Adipocyte (in vitro differentiated cells): Measurements from ENCODE around the gene DMD.
"Not testable (repeated sequence)": the region's sequence is repeated elsewhere in the genome, so short reads cannot be mapped to it uniquely, and the experiment has no call there.

Experiments used
- DNase-seq: peaks from one replicate; pipeline ENCODE4 v3.0.0-alpha.2; 2015; ENCODE audit warnings: low read depth
- H3K27me3 ChIP-seq: replicated peaks from 2 replicates; pipeline ENCODE4 v1.7.0; 2013; ENCODE audit warnings: mild to moderate bottlenecking, low read length, moderate library complexity; ENCODE audit not compliant: control insufficient read depth, insufficient read depth
- H3K36me3 ChIP-seq: 2 replicates; pipeline ENCODE4 v1.7.0; 2013; ENCODE audit warnings: low read length, mild to moderate bottlenecking, moderate library complexity; ENCODE audit not compliant: control insufficient read depth, insufficient read depth, severe bottlenecking
- H3K4me1 ChIP-seq: 2 replicates; pipeline ENCODE4 v1.7.0; 2013; ENCODE audit warnings: mild to moderate bottlenecking, low read length, moderate library complexity; ENCODE audit not compliant: control insufficient read depth, insufficient read depth
- H3K4me3 ChIP-seq: 2 replicates; pipeline ENCODE4 v1.7.0; 2013; ENCODE audit warnings: mild to moderate bottlenecking, low read length, moderate library complexity
- H3K9ac ChIP-seq: 2 replicates; pipeline ENCODE4 v1.7.0; 2013; ENCODE audit warnings: mild to moderate bottlenecking, low read length, moderate library complexity
- H3K9me3 ChIP-seq: 2 replicates; pipeline ENCODE4 v1.7.0; 2013; ENCODE audit warnings: mild to moderate bottlenecking, low read length, moderate library complexity; ENCODE audit not compliant: control insufficient read depth

Gene DMD

GRCh38 chrX:31480696-31481095, 1730.7 kb downstream of the DMD start:
- no peaks in the 10 kb centered on the region for H3K9me3 ChIP-seq
- H3K9ac ChIP-seq = no peak overlapping the region
- no peak for DNase-seq
- H3K4me3 ChIP-seq = no peak overlapping the region
- H3K27me3 ChIP-seq = no peaks in the 10 kb centered on the region
- no peaks in the 10 kb centered on the region for H3K4me1 ChIP-seq
- H3K36me3 ChIP-seq = no peaks in the 10 kb centered on the region

GRCh38 chrX:31471229-31471628, 1740.1 kb downstream of the DMD start:
- H3K9ac ChIP-seq = no peak overlapping the region
- no peaks in the 10 kb centered on the region for H3K9me3 ChIP-seq
- no peaks in the 10 kb centered on the region for H3K27me3 ChIP-seq
- DNase-seq = no peak
- H3K4me3 ChIP-seq = no peak overlapping the region
- no peaks in the 10 kb centered on the region for H3K36me3 ChIP-seq
- H3K4me1 ChIP-seq = no peaks in the 10 kb centered on the region

GRCh38 chrX:31470753-31471152, 1740.6 kb downstream of the DMD start:
- not testable (repeated sequence) for H3K9ac ChIP-seq, H3K4me3 ChIP-seq, H3K36me3 ChIP-seq, DNase-seq, H3K4me1 ChIP-seq, H3K27me3 ChIP-seq, H3K9me3 ChIP-seq

- H3K36me3 ChIP-seq = no peaks in the 10 kb centered on the region
- H3K27me3 ChIP-seq = no peaks in the 10 kb centered on the region
- no peaks in the 10 kb centered on the region for H3K9me3 ChIP-seq
- no peak for DNase-seq
- peaks cover 8% of the 10 kb centered on the region for H3K4me1 ChIP-seq
- no peak overlapping the region for H3K9ac ChIP-seq
- no peak overlapping the region for H3K4me3 ChIP-seq
Observed at GRCh38 chrX:31464306-31464915, 1746.9 kb downstream of the DMD start.

GRCh38 chrX:31461266-31461665, 1750.1 kb downstream of the DMD start:
- no peak overlapping the region for H3K4me3 ChIP-seq
- H3K36me3 ChIP-seq = no peaks in the 10 kb centered on the region
- peaks cover 14% of the 10 kb centered on the region for H3K4me1 ChIP-seq
- no peaks in the 10 kb centered on the region for H3K9me3 ChIP-seq
- DNase-seq = no peak
- H3K27me3 ChIP-seq = peaks cover 2% of the 10 kb centered on the region
- H3K9ac ChIP-seq = no peak overlapping the region

- H3K9ac ChIP-seq = peak overlapping the region; percentile 19
- H3K4me3 ChIP-seq = peak overlapping the region; percentile 52
- H3K4me1 ChIP-seq = peaks cover 14% of the 10 kb centered on the region
- no peaks in the 10 kb centered on the region for H3K9me3 ChIP-seq
- peaks cover 5% of the 10 kb centered on the region for H3K27me3 ChIP-seq
- peak; percentile 39 for DNase-seq
- no peaks in the 10 kb centered on the region for H3K36me3 ChIP-seq
Observed at GRCh38 chrX:31459361-31459760, 1752.0 kb downstream of the DMD start.

- Histone ChIP-seq H3K9me3 (no peaks in the 10 kb centered on the region), H3K4me1 (peaks cover 4% of the 10 kb centered on the region), H3K9ac (no peak overlapping the region), H3K4me3 (no peak overlapping the region), H3K27me3 (peaks cover 3% of the 10 kb centered on the region), H3K36me3 (no peaks in the 10 kb centered on the region)
- DNase-seq = no peak
Observed at GRCh38 chrX:31449965-31450364, 1761.4 kb downstream of the DMD start.

- Histone ChIP-seq H3K27me3 (peaks cover 3% of the 10 kb centered on the region), H3K36me3 (no peaks in the 10 kb centered on the region), H3K9ac (no peak overlapping the region), H3K4me3 (no peak overlapping the region), H3K4me1 (peaks cover 4% of the 10 kb centered on the region), H3K9me3 (no peaks in the 10 kb centered on the region)
- no peak for DNase-seq
Observed at GRCh38 chrX:31449081-31449480, 1762.3 kb downstream of the DMD start.

- peaks cover 4% of the 10 kb centered on the region for H3K4me1 ChIP-seq
- H3K27me3 ChIP-seq = peaks cover 3% of the 10 kb centered on the region
- no peak overlapping the region for H3K9ac ChIP-seq
- no peaks in the 10 kb centered on the region for H3K9me3 ChIP-seq
- no peaks in the 10 kb centered on the region for H3K36me3 ChIP-seq
- no peak for DNase-seq
- H3K4me3 ChIP-seq = no peak overlapping the region
Observed at GRCh38 chrX:31445542-31445941, 1765.8 kb downstream of the DMD start.

GRCh38 chrX:31443654-31444053, 1767.7 kb downstream of the DMD start:
- Histone ChIP-seq H3K27me3 (peaks cover 3% of the 10 kb centered on the region), H3K36me3 (no peaks in the 10 kb centered on the region), H3K4me1 (peaks cover 4% of the 10 kb centered on the region), H3K4me3 (no peak overlapping the region), H3K9ac (no peak overlapping the region), H3K9me3 (no peaks in the 10 kb centered on the region)
- no peak for DNase-seq

GRCh38 chrX:31440546-31440945, 1770.8 kb downstream of the DMD start:
- Histone ChIP-seq H3K4me3 (no peak overlapping the region), H3K9ac (no peak overlapping the region), H3K36me3 (no peaks in the 10 kb centered on the region), H3K9me3 (no peaks in the 10 kb centered on the region), H3K4me1 (peaks cover 2% of the 10 kb centered on the region), H3K27me3 (no peaks in the 10 kb centered on the region)
- no peak for DNase-seq

- DNase-seq = no peak
- Histone ChIP-seq H3K4me3 (no peak overlapping the region), H3K4me1 (no peaks in the 10 kb centered on the region), H3K9ac (no peak overlapping the region), H3K27me3 (no peaks in the 10 kb centered on the region), H3K36me3 (no peaks in the 10 kb centered on the region), H3K9me3 (no peaks in the 10 kb centered on the region)
Observed at GRCh38 chrX:31436424-31436823, 1774.9 kb downstream of the DMD start.
